Suprapubic skin (tissue), 4 donors: ENCODE measurements around the gene DDX31. TPM values are rescaled to one million over a fixed set of nuclear protein-coding genes. Genes with fewer than 3 reads are reported as not detected.

Experiments
- DNase-seq, 2 donors: peaks; one replicate each; pipeline ENCODE4 v3.0.0-alpha.2; 2019; ENCODE audit warnings: low spot score in 2 of 2
- H3K27ac ChIP-seq: fragments of 200-600 bp; sonication (generic); one replicate; pipeline ENCODE4 v1.5.1; 2019
- H3K27me3 ChIP-seq: fragments of 200-600 bp; sonication (generic); one replicate; pipeline ENCODE4 v1.5.1; 2019
- H3K36me3 ChIP-seq: fragments of 200-600 bp; sonication (generic); one replicate; pipeline ENCODE4 v1.5.1; 2019
- H3K4me1 ChIP-seq: fragments of 200-600 bp; sonication (generic); one replicate; pipeline ENCODE4 v1.5.1; 2019
- H3K4me3 ChIP-seq: fragments of 200-600 bp; sonication (generic); one replicate; pipeline ENCODE4 v1.5.1; 2019; ENCODE audit warnings: mild to moderate bottlenecking
- H3K9me3 ChIP-seq: fragments of 200-600 bp; sonication (generic); one replicate; pipeline ENCODE4 v1.5.1; 2019
- CTCF ChIP-seq, 2 donors: fragments of 200-600 bp in 1 of 2; fragments of 450-650 bp in 1 of 2; sonication (generic) in 1 of 2; IDR thresholded peaks; one replicate each; pipeline ENCODE4 v1.5.1; 2016 to 2019; ENCODE audit warnings: antibody characterized with exemption in 2 of 2, mild to moderate bottlenecking in 1 of 2, moderate library complexity in 1 of 2
- EP300 ChIP-seq: sonication (generic); formaldehyde crosslinking; IDR thresholded peaks from one replicate; pipeline ENCODE4 v1.6.1; 2017; ENCODE audit warnings: antibody characterized with exemption
- POLR2A ChIP-seq, 2 donors: fragments of 450-650 bp; IDR thresholded peaks; one replicate each; pipeline ENCODE4 v1.6.1; 2017; ENCODE audit warnings: antibody characterized with exemption in 2 of 2, mild to moderate bottlenecking in 2 of 2, moderate library complexity in 2 of 2
- POLR2AphosphoS5 ChIP-seq, 3 donors: sonication (generic); formaldehyde crosslinking; IDR thresholded peaks; one replicate each; pipeline ENCODE4 v1.6.1; 2017; ENCODE audit warnings: antibody characterized with exemption in 3 of 3
- WGBS: methylation state at CpG from one replicate; pipeline ENCODE4 v1.1.5; 2018; 5-methylcytosine and 5-hydroxymethylcytosine counted together
- total RNA-seq, 4 donors: library from RNA; depleted of rRNA; stranded (reverse); fragments of >200 nt; gene quantifications; one replicate each; pipeline ENCODE4 v1.1.0, GENCODE V29; 2016

The DDX31 gene
- total RNA-seq, 4 donors from 2014 or later, result 18.6 to 35.8 (median 20.5) TPM

- H3K4me3 ChIP-seq, result no peak overlapping the region
- no peak for TF ChIP-seq POLR2A (IDR thresholded peaks at IDR 0.05)
- no peak for TF ChIP-seq CTCF (IDR thresholded peaks at IDR 0.05)
- TF ChIP-seq POLR2AphosphoS5 (IDR thresholded peaks at IDR 0.05), result no peak
- no peak for TF ChIP-seq EP300
These were observed 31.5 kb downstream of the DDX31 start for GRCh38 chr9:132638240-132638639.

GRCh38 chr9:132637801-132638200 lies 32.0 kb downstream of the DDX31 start:
- WGBS, result 92% methylated on average over 12 of the region's 12 CpGs
- Histone ChIP-seq H3K4me3 (no peak overlapping the region), H3K27ac (no peak overlapping the region), H3K27me3 (no peaks in the 10 kb centered on the region), H3K9me3 (no peaks in the 10 kb centered on the region), H3K36me3 (peaks cover 58% of the 10 kb centered on the region), H3K4me1 (no peaks in the 10 kb centered on the region)
- no peak for DNase-seq
- TF ChIP-seq EP300 (no peak), POLR2AphosphoS5 (IDR thresholded peaks at IDR 0.05) (no peak), CTCF (IDR thresholded peaks at IDR 0.05) (no peak), POLR2A (IDR thresholded peaks at IDR 0.05) (no peak)

More at GRCh38 chr9:132638240-132638639, 31.5 kb downstream of the DDX31 start:
- Histone ChIP-seq H3K27me3 (no peaks in the 10 kb centered on the region), H3K27ac (no peak overlapping the region), H3K4me1 (no peaks in the 10 kb centered on the region), H3K36me3 (peaks cover 60% of the 10 kb centered on the region), H3K9me3 (no peaks in the 10 kb centered on the region)
- WGBS, result 88% methylated on average over 5 of the region's 5 CpGs
- no peak for DNase-seq

- no peak for DNase-seq
- H3K36me3 ChIP-seq, result peaks cover 60% of the 10 kb centered on the region
- no peak for TF ChIP-seq CTCF (IDR thresholded peaks at IDR 0.05)
- no peak for TF ChIP-seq POLR2A (IDR thresholded peaks at IDR 0.05)
- no peak for TF ChIP-seq POLR2AphosphoS5 (IDR thresholded peaks at IDR 0.05)
- no peak for TF ChIP-seq EP300
- no peaks in the 10 kb centered on the region for H3K9me3 ChIP-seq
- no peaks in the 10 kb centered on the region for H3K27me3 ChIP-seq
- H3K4me3 ChIP-seq, result no peak overlapping the region
- no peaks in the 10 kb centered on the region for H3K4me1 ChIP-seq
- WGBS, result 68% methylated on average over 12 of the region's 12 CpGs
- H3K27ac ChIP-seq, result no peak overlapping the region
These were observed 32.4 kb downstream of the DDX31 start for GRCh38 chr9:132637351-132637750.

GRCh38 chr9:132634327-132634726 lies 35.5 kb downstream of the DDX31 start:
- no peak overlapping the region for H3K4me3 ChIP-seq
- 94% methylated on average over 3 of the region's 3 CpGs for WGBS
- TF ChIP-seq POLR2A (IDR thresholded peaks at IDR 0.05) (no peak), EP300 (no peak)
- no peaks in the 10 kb centered on the region for H3K27me3 ChIP-seq
- DNase-seq, result no peak
- H3K9me3 ChIP-seq, result no peaks in the 10 kb centered on the region
- no peak overlapping the region for H3K27ac ChIP-seq
- H3K36me3 ChIP-seq, result peaks cover 60% of the 10 kb centered on the region
- H3K4me1 ChIP-seq, result no peaks in the 10 kb centered on the region

- H3K4me1 ChIP-seq, result no peaks in the 10 kb centered on the region
- no peak overlapping the region for H3K27ac ChIP-seq
- 89% methylated on average over 7 of the region's 7 CpGs for WGBS
- H3K27me3 ChIP-seq, result no peaks in the 10 kb centered on the region
- H3K4me3 ChIP-seq, result no peak overlapping the region
- H3K9me3 ChIP-seq, result no peaks in the 10 kb centered on the region
- H3K36me3 ChIP-seq, result peaks cover 65% of the 10 kb centered on the region
- TF ChIP-seq CTCF (IDR thresholded peaks at IDR 0.05) (no peak), POLR2A (IDR thresholded peaks at IDR 0.05) (no peak), POLR2AphosphoS5 (IDR thresholded peaks at IDR 0.05) (no peak), EP300 (no peak)
- no peak for DNase-seq
These were observed 37.2 kb downstream of the DDX31 start for GRCh38 chr9:132632413-132633129.
